Body of pancreas (tissue), 4 donors: ENCODE results near the gene DBN1. TPM values are rescaled to one million over a fixed set of nuclear protein-coding genes. Genes with fewer than 3 reads are reported as not detected.

Experiments
- ATAC-seq: fragments of 150-250 bp; one replicate; pipeline ENCODE4 v1.9.1; 2016
- DNase-seq, 4 donors: peaks; one replicate each; pipeline ENCODE4 v3.0.0-alpha.2; 2019
- H3K27ac ChIP-seq, 4 donors: fragments of 200-600 bp; sonication (generic); 1 replicate in 3 of 4; 2 replicates in 1 of 4; pipeline versions ENCODE4 v1.5.1 to v1.6.1; 2016 to 2019; ENCODE audit warnings: mild to moderate bottlenecking in 1 of 4, mixed read lengths in 1 of 4, moderate library complexity in 1 of 4
- H3K27me3 ChIP-seq, 2 donors: fragments of 200-600 bp; sonication (generic); one replicate each; pipeline ENCODE4 v1.6.0; 2016; ENCODE audit warnings: mild to moderate bottlenecking in 1 of 2
- H3K36me3 ChIP-seq, 2 donors: fragments of 200-600 bp; sonication (generic); replicated peaks in 1 of 2; 2 replicates each; pipeline ENCODE4 v1.5.1; 2016; ENCODE audit warnings: low read depth in 2 of 2; ENCODE audit not compliant: insufficient read depth in 1 of 2
- H3K4me1 ChIP-seq: fragments of 200-600 bp; sonication (generic); one replicate; pipeline ENCODE4 v1.6.0; 2016
- H3K4me3 ChIP-seq, 2 donors: fragments of 200-600 bp; sonication (generic); 1 replicate in 1 of 2; 2 replicates in 1 of 2; pipeline ENCODE4 v1.5.1; 2016 to 2019
- H3K9me3 ChIP-seq, 3 donors: fragments of 200-600 bp; sonication (generic); 1 replicate in 2 of 3; 2 replicates in 1 of 3; pipeline ENCODE4 v1.5.1; 2016
- POLR2A ChIP-seq, 3 donors: fragments of 450-650 bp; IDR thresholded peaks; one replicate each; pipeline ENCODE4 v1.6.1; 2016; ENCODE audit warnings: antibody characterized with exemption in 3 of 3, mild to moderate bottlenecking in 2 of 3
- WGBS, 2 donors: methylation state at CpG; one replicate each; pipeline ENCODE4 v1.1.5; 2017; 5-methylcytosine and 5-hydroxymethylcytosine counted together
- intact Hi-C: fragments of 100-400 bp; cut with DNase I; formaldehyde crosslinking; loops from one replicate; pipeline ENCODE4 v1.15.1; 2023
- total RNA-seq, 2 donors: library from RNA; depleted of rRNA; stranded (reverse); fragments of >200 nt; gene quantifications; one replicate each; pipeline ENCODE4 v1.1.0, GENCODE V29; 2016
- TF ChIP-seq, protein P1 (sequence below), 7 experiments: fragments of 450-650 bp in 4 of 7; fragments of 200-600 bp in 3 of 7; sonication (generic) in 3 of 7; IDR thresholded peaks; one replicate each; pipeline ENCODE4 v1.5.1; 2016 to 2019; ENCODE audit warnings: antibody characterized with exemption in 7 of 7

Gene DBN1
- total RNA-seq, 2 donors from 2014 or later: 28.0 to 29.0 TPM

- DNase-seq: no peak
- Histone ChIP-seq H3K9me3 (no peaks in the 10 kb centered on the region), H3K4me1 (peaks cover 12% of the 10 kb centered on the region), H3K27ac (no peak overlapping the region), H3K36me3 (peaks cover 0 to 25% of the 10 kb centered on the region in 2 donors), H3K27me3 (no peaks in the 10 kb centered on the region), H3K4me3 (no peak overlapping the region)
- intact Hi-C loops: no loop called here
- no peak for ATAC-seq
- TF ChIP-seq, protein P1, sequence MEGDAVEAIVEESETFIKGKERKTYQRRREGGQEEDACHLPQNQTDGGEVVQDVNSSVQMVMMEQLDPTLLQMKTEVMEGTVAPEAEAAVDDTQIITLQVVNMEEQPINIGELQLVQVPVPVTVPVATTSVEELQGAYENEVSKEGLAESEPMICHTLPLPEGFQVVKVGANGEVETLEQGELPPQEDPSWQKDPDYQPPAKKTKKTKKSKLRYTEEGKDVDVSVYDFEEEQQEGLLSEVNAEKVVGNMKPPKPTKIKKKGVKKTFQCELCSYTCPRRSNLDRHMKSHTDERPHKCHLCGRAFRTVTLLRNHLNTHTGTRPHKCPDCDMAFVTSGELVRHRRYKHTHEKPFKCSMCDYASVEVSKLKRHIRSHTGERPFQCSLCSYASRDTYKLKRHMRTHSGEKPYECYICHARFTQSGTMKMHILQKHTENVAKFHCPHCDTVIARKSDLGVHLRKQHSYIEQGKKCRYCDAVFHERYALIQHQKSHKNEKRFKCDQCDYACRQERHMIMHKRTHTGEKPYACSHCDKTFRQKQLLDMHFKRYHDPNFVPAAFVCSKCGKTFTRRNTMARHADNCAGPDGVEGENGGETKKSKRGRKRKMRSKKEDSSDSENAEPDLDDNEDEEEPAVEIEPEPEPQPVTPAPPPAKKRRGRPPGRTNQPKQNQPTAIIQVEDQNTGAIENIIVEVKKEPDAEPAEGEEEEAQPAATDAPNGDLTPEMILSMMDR (IDR thresholded peaks at IDR 0.05): no peak
- no peak for TF ChIP-seq POLR2A (IDR thresholded peaks at IDR 0.05)
- 78 to 87% methylated on average over 12 to 17 of the region's 18 CpGs for WGBS, 2 donors
Measured at GRCh38 chr5:177432143-177432838, 41.1 kb downstream of the DBN1 start.

- Histone ChIP-seq H3K27ac (no peak overlapping the region), H3K4me1 (peaks cover 17% of the 10 kb centered on the region), H3K9me3 (no peaks in the 10 kb centered on the region), H3K4me3 (no peak overlapping the region), H3K36me3 (peaks cover 0 to 25% of the 10 kb centered on the region in 2 donors), H3K27me3 (no peaks in the 10 kb centered on the region)
- intact Hi-C loops: no loop called here
- 68 to 96% methylated on average over 12 to 20 of the region's 29 CpGs for WGBS, 2 donors
- no peak for TF ChIP-seq POLR2A (IDR thresholded peaks at IDR 0.05)
- TF ChIP-seq, protein P1 (IDR thresholded peaks at IDR 0.05): no peak
- ATAC-seq (no peak), DNase-seq (no peak)
Measured at GRCh38 chr5:177431317-177432142, 41.9 kb downstream of the DBN1 start.

DNA sequence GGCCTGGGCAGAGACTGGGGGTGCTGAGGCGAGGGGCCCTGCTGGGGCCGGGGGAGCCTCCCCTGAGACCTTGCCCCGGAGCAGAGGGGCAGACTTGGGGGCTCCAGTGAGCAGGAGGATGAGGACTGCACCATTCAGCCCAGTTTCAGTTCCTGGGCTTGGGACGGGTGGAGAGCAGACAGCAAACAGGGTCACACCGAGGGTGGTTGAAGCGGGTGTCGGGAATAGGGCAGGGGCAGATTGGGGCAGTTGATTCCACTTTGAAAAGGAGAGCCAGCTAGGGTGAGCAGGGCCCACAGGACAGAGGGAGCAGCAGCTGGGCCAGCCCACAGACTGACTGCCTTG lies 42.5 kb downstream of the DBN1 start:
- H3K36me3 ChIP-seq: peaks cover 0 to 20% of the 10 kb centered on the region in 2 donors
- intact Hi-C loops: no loop called here
- H3K27me3 ChIP-seq: no peaks in the 10 kb centered on the region
- no peaks in the 10 kb centered on the region for H3K9me3 ChIP-seq
- ATAC-seq (no peak), DNase-seq (no peak)
- no peak overlapping the region for H3K4me3 ChIP-seq
- WGBS, 2 donors: 75 to 80% methylated on average over 7 of the region's 7 CpGs
- TF ChIP-seq, protein P1 (IDR thresholded peaks at IDR 0.05): no peak
- no peak for TF ChIP-seq POLR2A (IDR thresholded peaks at IDR 0.05)
- H3K4me1 ChIP-seq: peaks cover 17% of the 10 kb centered on the region
- H3K27ac ChIP-seq: no peak overlapping the region

DNA sequence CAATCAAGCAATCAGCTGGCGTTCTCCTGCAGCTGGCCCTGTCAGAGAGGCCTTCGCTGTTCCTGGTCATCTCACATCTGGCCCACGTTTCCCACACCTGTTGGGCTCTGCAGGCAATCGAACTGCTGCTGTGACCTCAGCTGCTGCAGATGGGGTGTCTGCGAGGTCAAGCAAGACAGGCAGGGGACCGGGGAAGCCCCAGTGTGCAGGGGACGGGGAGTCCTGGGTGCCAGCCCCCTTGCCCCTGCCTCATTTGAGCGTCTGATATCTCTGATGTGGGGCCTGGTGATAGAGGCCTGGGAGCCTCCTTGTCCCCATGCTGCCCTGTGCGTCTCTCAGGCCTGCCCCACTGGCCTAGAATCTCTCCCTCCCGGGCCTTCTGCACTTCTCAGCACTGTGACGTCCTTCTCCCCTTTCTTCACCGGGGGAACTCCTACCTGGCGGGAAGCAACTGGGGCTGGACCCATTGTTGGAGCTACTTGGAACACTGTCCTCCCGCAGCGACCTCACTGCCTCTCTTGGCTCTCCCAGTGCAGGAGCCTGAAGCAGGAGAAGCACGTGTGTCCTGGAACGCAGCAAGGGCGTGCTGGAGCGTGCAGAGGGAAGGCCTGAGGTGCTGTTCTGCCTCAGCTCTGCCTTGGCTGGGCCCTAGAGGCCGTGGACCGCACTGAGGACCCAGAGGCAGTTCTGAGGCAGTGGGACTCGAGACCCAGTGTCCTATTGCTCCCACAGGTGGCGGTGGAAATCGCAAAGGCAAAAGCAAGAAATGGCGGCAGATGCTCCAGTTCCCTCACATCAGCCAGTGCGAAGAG lies 43.1 kb downstream of the DBN1 start:
- no peak for TF ChIP-seq POLR2A (IDR thresholded peaks at IDR 0.05)
- TF ChIP-seq, protein P1 (IDR thresholded peaks at IDR 0.05): no peak
- Histone ChIP-seq H3K4me3 (no peak overlapping the region), H3K36me3 (peaks cover 0 to 20% of the 10 kb centered on the region in 2 donors), H3K27ac (no peak overlapping the region), H3K27me3 (no peaks in the 10 kb centered on the region), H3K4me1 (peaks cover 21% of the 10 kb centered on the region), H3K9me3 (no peaks in the 10 kb centered on the region)
- intact Hi-C loops: no loop called here
- 84 to 86% methylated on average over 20 to 26 of the region's 26 CpGs for WGBS, 2 donors
- DNase-seq: no peak
- ATAC-seq: no peak
